GM19468 (cell line): ENCODE data around the gene TEX2.
A peak's percentile ranks its signal among the peaks of the same experiment; 100 is the strongest.

Experiments
- ATAC-seq: cut with Tn5 transposase; IDR thresholded peaks from one replicate; pipeline ENCODE4 v1.9.1; 2021; ENCODE audit warnings: mild to moderate bottlenecking, moderate library complexity, moderate number of reproducible peaks; ENCODE audit not compliant: unreplicated experiment; ENCODE audit errors: extremely low read depth

Gene TEX2

GRCh38 chr17:64128787-64129514 is 134.1 kb downstream of the TEX2 start:
- ATAC-seq, result no peak

- no peak for ATAC-seq
Measured at GRCh38 chr17:64126918-64127317, 136.1 kb downstream of the TEX2 start.

- no peak for ATAC-seq
Measured at GRCh38 chr17:64125937-64126336, 137.1 kb downstream of the TEX2 start.

- no peak for ATAC-seq
Measured at GRCh38 chr17:64124609-64125008, 138.5 kb downstream of the TEX2 start.

DNA sequence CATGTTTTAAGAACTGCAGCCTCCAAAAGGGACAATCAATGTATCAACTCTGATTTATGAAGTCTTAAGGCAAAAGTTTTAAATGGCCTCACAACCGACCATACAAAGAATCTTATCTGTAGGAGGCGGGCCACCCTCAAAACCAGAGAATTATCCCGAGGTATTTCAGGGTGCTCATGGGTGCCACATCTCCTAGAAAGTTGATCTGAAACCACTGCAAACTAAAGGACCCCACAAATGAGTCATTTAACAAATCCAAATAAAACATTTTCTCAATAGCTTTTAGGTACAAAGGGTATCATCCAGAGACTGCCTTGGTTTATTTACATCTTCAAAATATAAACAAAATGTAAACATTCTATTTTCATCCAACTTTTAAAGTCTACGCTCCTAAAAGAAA is 139.9 kb downstream of the TEX2 start:
- no peak for ATAC-seq

DNA sequence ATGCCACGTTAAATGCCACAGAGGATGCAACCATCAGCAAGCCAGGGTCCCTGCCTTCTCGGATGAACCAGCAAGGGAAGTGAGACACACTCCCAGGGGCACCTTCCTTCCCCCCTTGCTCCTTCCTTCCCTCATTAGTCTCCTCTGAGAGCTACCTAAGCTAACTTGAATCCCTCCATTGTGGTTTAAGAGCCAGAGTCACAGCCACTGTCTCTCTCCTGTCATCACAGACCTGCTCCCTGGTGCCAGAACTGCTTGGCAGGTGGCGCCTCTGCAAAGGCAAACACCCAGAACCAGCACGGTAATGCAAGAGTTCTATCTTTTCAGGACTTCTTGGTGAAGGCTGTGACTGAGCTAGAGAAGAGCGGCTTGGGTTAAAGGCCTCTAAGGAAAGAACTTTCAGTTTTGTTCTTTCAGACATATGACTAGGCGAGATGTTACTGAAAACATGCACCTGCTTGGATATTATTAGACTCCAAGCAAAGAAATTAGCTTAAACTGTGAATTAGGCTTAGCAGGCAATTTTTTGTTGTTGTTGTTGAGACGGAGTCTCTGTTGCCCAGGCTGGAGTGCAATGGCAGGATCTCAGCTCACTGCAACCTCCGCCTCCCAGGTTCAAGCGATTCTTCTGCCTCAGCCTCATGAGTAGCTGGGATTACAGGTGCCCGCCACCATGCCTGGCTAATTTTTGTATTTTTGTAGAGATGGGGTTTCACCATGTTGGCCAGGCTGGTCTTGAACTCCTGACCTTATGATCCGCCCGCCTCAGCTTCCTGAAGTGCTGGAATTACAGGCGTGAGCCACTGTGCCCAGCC is 141.9 kb downstream of the TEX2 start:
- ATAC-seq, result peak; percentile 72

- no peak for ATAC-seq
Measured at GRCh38 chr17:64120159-64120810, 142.8 kb downstream of the TEX2 start.

DNA sequence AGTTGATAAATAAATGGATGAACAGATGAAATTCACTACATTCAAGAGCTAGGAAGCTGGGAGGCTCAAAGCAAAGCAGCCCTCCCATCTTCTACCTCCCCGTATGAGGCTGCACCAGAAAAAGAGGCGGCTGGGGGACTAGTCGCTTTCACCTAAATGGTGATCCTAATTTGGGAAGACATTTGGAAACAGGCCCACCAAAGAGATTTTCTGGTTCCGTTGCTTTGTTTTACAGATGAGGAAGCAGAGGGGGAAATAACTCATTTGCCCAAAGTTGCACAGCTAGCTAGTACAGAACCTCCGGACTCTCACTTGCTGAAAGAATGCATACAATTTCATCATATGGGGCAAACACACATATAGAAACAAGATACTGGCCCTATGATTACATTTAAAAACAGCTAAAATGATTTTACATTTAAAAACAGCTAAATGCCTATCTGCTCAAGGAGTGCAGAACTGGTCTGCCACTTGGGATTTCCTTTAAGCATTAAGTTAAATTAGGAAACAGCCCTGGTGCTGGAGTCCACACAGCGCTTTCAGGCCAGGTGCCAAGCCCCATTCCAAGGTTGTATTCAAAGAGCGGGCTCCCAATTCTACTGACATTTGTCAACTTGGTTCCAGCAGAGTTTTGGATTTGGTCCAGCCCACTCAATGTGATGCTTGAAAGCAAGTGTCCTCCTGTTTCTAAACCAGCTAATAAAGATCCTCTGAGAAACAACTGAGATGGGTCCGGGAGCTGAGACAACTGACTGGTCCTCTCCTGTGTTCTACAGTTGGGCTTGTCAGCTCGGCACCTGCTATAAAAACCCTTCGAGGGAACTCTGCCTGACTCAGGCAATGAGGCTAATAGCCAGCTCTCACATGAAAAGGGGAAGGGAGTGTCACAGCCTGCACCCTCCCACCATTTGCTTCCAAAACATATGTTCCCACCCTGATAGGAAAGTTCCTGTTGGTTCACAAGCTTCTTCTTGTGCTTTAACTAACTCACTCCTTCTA is 144.8 kb downstream of the TEX2 start:
- ATAC-seq, result no peak

DNA sequence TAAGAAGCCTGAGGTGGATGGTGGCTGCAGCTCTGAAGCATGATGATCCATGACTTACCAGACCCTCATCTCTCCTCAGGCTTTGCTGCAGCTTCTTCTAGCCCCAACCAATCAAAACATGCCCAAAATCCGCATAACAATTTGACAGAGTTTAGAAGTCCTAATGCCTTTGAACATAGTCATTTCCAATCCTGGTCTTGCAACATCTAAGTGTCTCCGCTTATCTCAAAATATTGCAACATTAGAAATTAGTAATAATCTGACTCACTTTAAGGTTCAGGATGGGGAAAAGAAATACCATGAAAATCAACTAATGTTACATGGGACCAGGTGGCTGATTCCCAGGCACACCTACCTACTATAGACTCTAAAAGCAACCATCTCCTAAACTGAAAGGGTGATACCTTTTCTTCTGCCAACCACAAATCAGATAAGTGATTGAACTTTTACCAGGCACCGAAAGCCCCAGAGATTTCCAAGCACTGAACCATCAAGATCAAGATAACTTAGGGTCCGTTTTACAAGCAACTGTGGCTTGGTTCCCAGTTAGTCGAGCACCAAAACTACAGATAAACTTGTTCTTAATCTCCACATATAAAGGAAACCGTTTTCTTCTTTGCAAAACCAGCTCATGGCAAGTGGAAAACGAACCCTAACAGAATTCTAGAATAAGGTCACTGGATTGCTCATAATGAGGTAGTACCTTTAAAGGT is 147.1 kb downstream of the TEX2 start:
- no peak for ATAC-seq

GRCh38 chr17:64115043-64115698 is 147.9 kb downstream of the TEX2 start:
- ATAC-seq, result no peak

DNA sequence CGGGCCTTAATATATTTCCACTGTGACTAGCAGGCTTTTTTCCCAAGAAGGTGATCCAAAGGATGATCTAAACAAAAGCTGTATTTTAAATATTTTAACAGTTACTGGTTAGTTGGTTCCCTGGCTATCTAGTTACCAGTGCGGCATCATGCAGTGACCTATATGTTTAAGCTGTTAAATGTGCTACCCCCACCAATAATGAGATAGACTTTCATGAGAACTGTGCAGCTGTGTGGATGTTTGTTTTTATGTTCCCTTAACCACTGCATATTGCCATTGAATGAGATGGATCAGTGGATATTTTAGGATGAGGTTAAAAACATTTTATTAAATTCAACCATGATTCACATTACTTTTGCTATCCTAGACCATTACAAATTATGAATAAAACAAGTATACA is 150.1 kb downstream of the TEX2 start:
- no peak for ATAC-seq

GRCh38 chr17:64111831-64112230 is 151.2 kb downstream of the TEX2 start:
- no peak for ATAC-seq

DNA sequence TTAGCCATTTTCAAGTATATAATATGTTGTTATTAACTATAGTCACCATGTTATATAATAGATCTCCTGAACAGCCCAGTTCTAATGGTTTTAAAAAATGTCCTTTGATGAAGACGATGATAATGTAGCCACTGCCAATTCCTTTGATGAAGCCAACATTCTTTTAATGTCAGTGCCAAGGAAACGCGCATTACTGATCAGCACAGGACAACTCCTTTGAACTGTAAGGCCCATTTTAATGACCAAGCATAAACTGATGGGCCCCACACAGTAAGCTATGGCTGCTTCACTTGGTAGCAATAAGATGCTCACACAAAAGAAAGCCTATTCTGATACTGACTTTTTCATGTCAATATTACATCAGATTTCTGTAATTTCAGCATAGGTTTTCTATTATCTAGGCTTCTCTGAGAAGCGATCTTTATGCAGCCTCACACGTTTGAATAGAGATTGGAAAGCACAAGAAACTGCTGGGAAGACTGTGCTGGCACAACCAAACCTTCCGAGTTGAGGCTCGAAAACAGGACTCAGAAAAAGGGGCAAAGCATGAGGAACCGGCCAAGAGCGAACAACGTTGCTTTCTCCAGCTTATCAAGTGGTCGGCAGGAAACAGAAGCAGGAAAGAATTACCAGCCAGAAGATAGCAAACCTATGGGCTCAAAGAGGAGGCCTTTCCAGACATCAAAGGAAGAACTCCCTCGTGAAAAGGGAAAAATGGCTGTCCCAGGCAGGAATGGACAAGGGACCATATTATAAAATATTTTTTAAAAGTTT is 152.5 kb downstream of the TEX2 start:
- ATAC-seq, result no peak

- ATAC-seq, result no peak
Measured at GRCh38 chr17:64109400-64109799, 153.7 kb downstream of the TEX2 start.

- ATAC-seq, result no peak
Measured at GRCh38 chr17:64107500-64108236, 155.4 kb downstream of the TEX2 start.

DNA sequence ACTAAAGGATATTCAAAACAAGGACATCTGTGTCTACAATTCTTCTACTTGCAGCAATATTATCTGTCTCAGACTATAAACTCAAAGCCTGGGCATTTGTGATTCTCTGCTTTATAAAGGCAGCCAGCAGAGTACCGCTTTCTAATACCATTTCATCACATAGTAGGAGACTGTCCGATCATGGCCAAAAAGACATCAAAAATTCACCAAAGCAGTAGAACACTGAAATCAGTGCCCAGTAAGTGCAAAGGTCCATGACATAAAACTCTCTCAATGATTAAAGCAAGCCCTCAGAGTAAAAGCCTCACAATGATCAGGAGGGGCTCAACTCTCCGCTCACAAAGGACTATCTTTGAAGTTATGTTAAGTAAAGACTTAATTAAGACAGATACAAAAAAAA is 156.1 kb downstream of the TEX2 start:
- ATAC-seq, result no peak
